Measurements from ENCODE around the gene AEN. TPM values are rescaled to one million over a fixed set of nuclear protein-coding genes. Genes with fewer than 3 reads are reported as not detected.
"Not testable (repeated sequence)": the region's sequence is repeated elsewhere in the genome, so short reads cannot be mapped to it uniquely, and the experiment has no call there.

Gene AEN
- total RNA-seq, 1 donor from 2014 or later, result 48.9 TPM

DNA sequence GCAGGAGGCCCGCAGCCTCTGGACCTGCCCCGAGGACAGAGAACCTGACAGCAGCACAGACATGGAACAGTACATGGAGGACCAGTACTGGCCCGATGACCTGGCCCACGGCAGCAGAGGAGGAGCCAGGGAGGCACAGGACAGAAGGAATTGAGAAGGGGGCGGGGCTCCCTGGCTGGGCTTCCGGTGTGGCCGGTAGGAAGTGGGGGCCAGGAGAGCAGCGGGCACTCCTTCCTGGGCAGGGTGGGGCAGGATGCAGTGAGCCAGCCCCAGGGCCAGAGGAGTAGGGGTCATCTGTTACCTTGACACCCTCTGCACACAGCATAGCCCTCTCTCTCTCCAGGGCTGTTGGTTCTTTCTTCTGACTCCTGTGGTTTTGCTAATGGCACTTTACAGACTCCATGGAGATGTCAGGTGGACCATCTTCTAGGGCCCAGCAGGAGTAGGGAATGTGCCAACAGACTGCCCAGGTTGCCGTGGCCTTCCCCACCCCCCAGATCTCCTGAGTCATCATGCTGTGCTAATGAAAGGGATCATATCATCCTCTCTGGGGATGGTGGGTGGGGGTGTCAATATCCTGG lies 9.1 kb downstream of the AEN start:
- Mint-ChIP-seq H3K27ac (peak overlapping the region; percentile 77), H3K4me1 (ENCODE audit: unreplicated experiment) (peaks cover 7% of the 10 kb centered on the region), H3K4me3 (no peak overlapping the region), H3K36me3 (peaks cover 21% of the 10 kb centered on the region), H3K9me3 (no peaks in the 10 kb centered on the region), H3K27me3 (no peaks in the 10 kb centered on the region)
- TF ChIP-seq, protein P1, sequence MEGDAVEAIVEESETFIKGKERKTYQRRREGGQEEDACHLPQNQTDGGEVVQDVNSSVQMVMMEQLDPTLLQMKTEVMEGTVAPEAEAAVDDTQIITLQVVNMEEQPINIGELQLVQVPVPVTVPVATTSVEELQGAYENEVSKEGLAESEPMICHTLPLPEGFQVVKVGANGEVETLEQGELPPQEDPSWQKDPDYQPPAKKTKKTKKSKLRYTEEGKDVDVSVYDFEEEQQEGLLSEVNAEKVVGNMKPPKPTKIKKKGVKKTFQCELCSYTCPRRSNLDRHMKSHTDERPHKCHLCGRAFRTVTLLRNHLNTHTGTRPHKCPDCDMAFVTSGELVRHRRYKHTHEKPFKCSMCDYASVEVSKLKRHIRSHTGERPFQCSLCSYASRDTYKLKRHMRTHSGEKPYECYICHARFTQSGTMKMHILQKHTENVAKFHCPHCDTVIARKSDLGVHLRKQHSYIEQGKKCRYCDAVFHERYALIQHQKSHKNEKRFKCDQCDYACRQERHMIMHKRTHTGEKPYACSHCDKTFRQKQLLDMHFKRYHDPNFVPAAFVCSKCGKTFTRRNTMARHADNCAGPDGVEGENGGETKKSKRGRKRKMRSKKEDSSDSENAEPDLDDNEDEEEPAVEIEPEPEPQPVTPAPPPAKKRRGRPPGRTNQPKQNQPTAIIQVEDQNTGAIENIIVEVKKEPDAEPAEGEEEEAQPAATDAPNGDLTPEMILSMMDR (conservative IDR thresholded peaks at IDR 0.05), result no peak
- DNase-seq (ENCODE audit: extremely low spot score, unreplicated experiment), result no peak

DNA sequence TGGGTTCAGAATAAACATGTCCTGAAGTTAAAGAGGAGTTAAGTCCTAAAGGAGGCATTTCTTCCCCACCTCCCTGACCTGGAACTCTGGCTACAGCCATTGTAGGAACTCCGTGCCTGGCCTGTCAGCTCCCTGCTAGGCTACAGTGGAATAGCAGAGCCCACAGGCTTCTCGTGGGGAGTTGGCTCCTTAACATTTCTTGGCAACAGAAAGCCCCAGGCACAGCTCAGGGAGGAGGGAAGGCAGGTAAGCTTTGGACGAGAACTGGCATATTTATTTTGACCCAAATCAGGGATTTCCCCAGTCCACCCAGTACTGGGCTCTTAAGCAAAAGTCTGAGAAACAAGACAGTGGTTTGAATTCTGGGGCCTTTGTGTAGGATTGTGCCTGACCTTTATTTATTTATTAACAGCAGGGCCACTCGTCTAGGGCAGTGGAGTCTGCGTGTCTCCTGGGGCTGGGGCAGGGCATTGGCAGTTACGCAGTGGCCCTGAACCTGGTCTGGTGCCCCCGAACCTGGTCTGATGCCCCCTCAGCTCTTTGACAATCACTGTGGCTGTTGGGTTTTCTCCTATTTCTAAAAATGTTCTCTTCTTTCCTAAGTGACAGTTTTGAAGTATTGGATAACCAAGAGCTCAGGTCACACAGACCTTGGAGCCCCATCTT lies 9.8 kb downstream of the AEN start:
- Mint-ChIP-seq H3K36me3 (peaks cover 21% of the 10 kb centered on the region), H3K4me1 (ENCODE audit: unreplicated experiment) (peaks cover 7% of the 10 kb centered on the region), H3K27ac (peak overlapping the region; percentile 58), H3K27me3 (no peaks in the 10 kb centered on the region), H3K4me3 (no peak overlapping the region), H3K9me3 (no peaks in the 10 kb centered on the region)
- TF ChIP-seq, protein P1 (conservative IDR thresholded peaks at IDR 0.05), result no peak
- DNase-seq (ENCODE audit: extremely low spot score, unreplicated experiment), result no peak

DNA sequence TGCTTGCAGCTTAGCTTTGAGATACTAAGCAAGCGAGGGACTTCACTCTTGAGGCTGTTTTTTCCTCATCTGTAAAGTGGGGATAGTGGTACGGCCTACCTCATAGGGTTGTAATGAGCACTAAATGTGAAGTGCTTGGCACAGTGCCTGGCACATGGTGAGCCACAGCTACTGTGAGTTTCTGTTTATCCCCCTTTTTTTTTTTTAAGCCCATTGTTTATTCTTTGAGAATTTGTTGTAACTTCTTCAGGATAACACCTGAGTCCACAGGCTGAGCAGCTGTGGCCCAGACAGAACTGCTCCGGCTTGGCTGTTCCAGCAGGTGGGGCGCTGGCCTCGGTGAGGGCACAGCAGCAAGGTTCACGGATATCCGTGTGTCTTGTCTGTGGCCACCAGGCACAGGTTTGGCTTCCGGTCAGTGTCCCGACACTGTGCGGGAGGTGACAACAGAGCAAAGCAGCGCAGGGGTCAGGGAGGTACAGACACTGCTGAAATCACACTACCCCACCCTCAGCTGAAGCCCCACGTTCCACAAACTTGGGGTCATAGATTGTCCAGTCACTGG lies 10.4 kb downstream of the AEN start:
- no peak for DNase-seq (ENCODE audit: extremely low spot score, unreplicated experiment)
- H3K27me3 Mint-ChIP-seq, result no peaks in the 10 kb centered on the region
- no peaks in the 10 kb centered on the region for H3K9me3 Mint-ChIP-seq
- peaks cover 7% of the 10 kb centered on the region for H3K4me1 Mint-ChIP-seq (ENCODE audit: unreplicated experiment)
- no peak overlapping the region for H3K4me3 Mint-ChIP-seq
- H3K36me3 Mint-ChIP-seq, result peaks cover 21% of the 10 kb centered on the region
- no peak overlapping the region for H3K27ac Mint-ChIP-seq
- TF ChIP-seq, protein P1 (conservative IDR thresholded peaks at IDR 0.05), result no peak

DNA sequence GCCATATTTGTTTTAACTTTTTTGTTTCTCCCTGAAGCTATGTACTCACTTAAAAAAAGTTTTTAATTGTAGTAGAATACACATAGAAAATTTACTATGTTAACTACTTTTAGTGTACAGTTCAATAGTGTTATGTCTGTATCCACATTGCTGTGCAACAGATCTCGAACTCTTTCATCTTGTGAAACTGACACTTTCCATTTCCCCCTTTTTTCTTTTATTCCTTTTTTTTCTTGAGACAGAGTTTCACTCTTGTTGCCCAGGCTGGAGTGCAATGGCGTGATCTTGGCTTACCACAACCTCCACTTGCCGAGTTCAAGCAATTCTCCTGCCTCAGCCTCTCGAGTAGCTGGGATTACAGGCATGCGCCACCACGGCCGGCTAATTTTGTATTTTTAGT lies 11.7 kb downstream of the AEN start:
- not testable (repeated sequence) for H3K27ac Mint-ChIP-seq; H3K4me1 Mint-ChIP-seq (ENCODE audit: unreplicated experiment); H3K9me3 Mint-ChIP-seq; DNase-seq (ENCODE audit: extremely low spot score, unreplicated experiment); H3K4me3 Mint-ChIP-seq; H3K27me3 Mint-ChIP-seq
- H3K36me3 Mint-ChIP-seq, result peaks cover 13% of the 10 kb centered on the region

DNA sequence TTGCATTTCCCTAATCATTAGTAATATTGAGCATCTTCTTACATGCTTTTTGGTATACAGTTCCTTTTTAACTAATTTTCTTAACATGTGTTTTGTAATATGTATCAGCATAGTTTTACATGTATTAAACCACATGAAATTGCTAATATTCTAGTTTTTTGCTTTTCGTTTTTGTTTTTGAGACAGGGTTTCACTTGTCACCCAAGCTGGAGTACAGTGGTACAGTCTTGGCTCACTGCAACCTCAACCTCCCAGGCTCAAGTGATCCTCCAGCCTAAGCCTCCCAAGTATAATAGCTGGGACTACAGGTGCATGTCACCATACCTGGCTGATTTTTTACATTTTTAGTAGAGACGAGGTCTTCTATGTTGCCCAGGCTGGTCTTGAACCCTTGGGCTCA lies 13.3 kb downstream of the AEN start:
- H3K4me3 Mint-ChIP-seq, result no peak overlapping the region
- no peak overlapping the region for H3K27ac Mint-ChIP-seq
- no peaks in the 10 kb centered on the region for H3K9me3 Mint-ChIP-seq
- peaks cover 17% of the 10 kb centered on the region for H3K36me3 Mint-ChIP-seq
- peaks cover 10% of the 10 kb centered on the region for H3K4me1 Mint-ChIP-seq (ENCODE audit: unreplicated experiment)
- TF ChIP-seq, protein P1 (conservative IDR thresholded peaks at IDR 0.05), result no peak
- H3K27me3 Mint-ChIP-seq, result peaks cover 3% of the 10 kb centered on the region
- no peak for DNase-seq (ENCODE audit: extremely low spot score, unreplicated experiment)

DNA sequence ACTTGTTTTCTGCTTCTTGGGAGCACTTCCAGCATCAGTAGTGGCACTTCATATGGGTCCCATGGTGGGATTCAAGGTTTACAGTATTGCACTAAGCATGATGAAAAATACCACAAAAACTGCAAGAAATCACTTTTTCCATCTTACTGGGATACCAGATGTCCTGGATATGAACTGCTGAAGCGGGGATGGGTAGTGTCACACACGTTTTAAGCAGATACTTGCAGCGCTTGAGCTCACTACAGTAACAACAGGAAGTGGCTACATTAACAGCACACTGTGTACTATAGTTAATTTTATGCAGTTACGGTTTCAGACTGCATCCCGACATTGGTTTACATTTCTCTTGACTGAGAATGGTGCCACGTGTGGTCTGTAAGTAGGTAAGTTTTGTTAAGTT lies 14.2 kb downstream of the AEN start:
- no peaks in the 10 kb centered on the region for H3K9me3 Mint-ChIP-seq
- H3K36me3 Mint-ChIP-seq, result peaks cover 12% of the 10 kb centered on the region
- no peak overlapping the region for H3K4me3 Mint-ChIP-seq
- no peak for DNase-seq (ENCODE audit: extremely low spot score, unreplicated experiment)
- no peak overlapping the region for H3K27ac Mint-ChIP-seq
- TF ChIP-seq, protein P1 (conservative IDR thresholded peaks at IDR 0.05), result no peak
- peaks cover 3% of the 10 kb centered on the region for H3K27me3 Mint-ChIP-seq
- peaks cover 17% of the 10 kb centered on the region for H3K4me1 Mint-ChIP-seq (ENCODE audit: unreplicated experiment)
